GM18505 (cell line): ENCODE data around the gene NAALAD2.

Experiments
- ATAC-seq: cut with Tn5 transposase; IDR thresholded peaks from one replicate; pipeline ENCODE4 v1.9.1; 2021; ENCODE audit not compliant: unreplicated experiment
- POLR2A ChIP-seq: IDR thresholded peaks from 4 replicates; pipeline ENCODE4 v1.6.1; 2011; ENCODE audit warnings: borderline replicate concordance; ENCODE audit not compliant: insufficient read depth, insufficient read length; ENCODE audit errors: extremely low read depth

Gene NAALAD2

GRCh38 chr11:90241414-90241813 lies 107.0 kb downstream of the NAALAD2 start:
- no peak for TF ChIP-seq POLR2A
- no peak for ATAC-seq
